Activated gamma-delta T cell treated with Interleukin-2 at 50 U/mL for 16 hours (primary cell): ENCODE results near the gene NFKB1.

Experiments used
- DNase-seq: peaks from one replicate; pipeline ENCODE4 v3.0.0-alpha.2; 2020

Gene NFKB1

GRCh38 chr4:102632241-102633065, 131.3 kb downstream of the NFKB1 start:
- DNase-seq, result no peak

GRCh38 chr4:102633100-102633499, 131.9 kb downstream of the NFKB1 start:
- DNase-seq, result no peak

GRCh38 chr4:102637391-102637790, 136.2 kb downstream of the NFKB1 start:
- DNase-seq, result no peak

- no peak for DNase-seq
These were observed 137.5 kb downstream of the NFKB1 start for GRCh38 chr4:102638621-102639020.

GRCh38 chr4:102639598-102639997, 138.4 kb downstream of the NFKB1 start:
- no peak for DNase-seq

- no peak for DNase-seq
These were observed 139.5 kb downstream of the NFKB1 start for GRCh38 chr4:102640669-102641068.

GRCh38 chr4:102641793-102642192, 140.6 kb downstream of the NFKB1 start:
- DNase-seq, result no peak

GRCh38 chr4:102642631-102643298, 141.6 kb downstream of the NFKB1 start:
- DNase-seq, result no peak

- DNase-seq, result no peak
These were observed 146.0 kb downstream of the NFKB1 start for GRCh38 chr4:102647117-102647516.

- DNase-seq, result no peak
These were observed 156.0 kb downstream of the NFKB1 start for GRCh38 chr4:102657206-102657605.

- DNase-seq, result no peak
These were observed 161.9 kb downstream of the NFKB1 start for GRCh38 chr4:102663073-102663472.

GRCh38 chr4:102665527-102665926, 164.4 kb downstream of the NFKB1 start:
- no peak for DNase-seq
